DMS53 treated with DMSO at 0.1 percent for 48 hours (cell line): Measurements from ENCODE around the gene RGL3.
"Not testable (repeated sequence)": the region's sequence is repeated elsewhere in the genome, so short reads cannot be mapped to it uniquely, and the experiment has no call there.

Experiments used
- DNase-seq: peaks from one replicate; lab custom pipeline; 2025; ENCODE audit not compliant: unreplicated experiment; lab: John Stamatoyannopoulos, UW

RGL3 gene

DNA sequence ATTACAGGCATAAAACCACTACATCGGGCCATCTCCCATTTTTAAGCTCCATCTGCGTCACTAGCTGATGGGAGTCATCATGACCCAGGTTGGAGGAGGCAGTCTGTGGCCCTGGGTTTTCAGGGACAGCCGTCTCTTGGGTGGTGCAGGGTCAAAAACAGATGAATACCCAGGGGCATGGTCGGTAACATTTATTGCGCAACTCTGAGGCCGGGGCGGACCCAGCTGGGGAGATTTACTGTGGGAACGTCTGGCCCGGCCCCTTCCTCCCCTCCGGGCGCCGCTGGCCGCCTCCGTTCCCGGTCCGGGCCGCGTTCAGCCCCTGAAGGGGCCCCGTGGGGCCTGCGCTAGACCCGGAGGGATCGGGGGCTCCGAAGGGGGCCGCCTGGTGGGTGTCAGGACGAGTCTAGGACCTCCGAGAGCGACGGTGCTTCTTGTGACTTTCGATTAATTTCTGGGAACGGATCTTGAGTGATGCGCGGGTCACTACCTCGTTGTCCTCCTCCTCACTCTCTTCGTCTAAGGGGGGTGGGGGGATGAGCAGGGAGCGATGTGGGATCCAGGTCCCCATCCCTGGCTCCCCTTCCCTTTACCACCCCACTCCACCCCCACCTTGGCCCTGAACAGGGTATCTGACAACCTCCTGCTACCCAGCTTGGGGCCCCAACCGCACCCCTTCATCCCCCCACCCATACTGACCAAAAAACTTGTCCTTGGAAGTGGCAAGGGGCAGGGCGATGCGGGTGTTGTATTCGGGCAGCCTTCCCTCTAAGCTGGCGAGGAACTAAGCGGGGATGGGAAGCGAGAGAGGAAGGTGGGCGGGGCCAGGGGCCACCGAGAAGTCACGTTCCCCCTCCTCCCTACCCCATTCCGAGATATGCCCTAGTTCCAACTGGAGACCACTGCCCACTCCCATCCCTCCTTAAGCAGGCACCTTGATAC is 1.6 kb upstream of the RGL3 start:
- no peak for DNase-seq

DNA sequence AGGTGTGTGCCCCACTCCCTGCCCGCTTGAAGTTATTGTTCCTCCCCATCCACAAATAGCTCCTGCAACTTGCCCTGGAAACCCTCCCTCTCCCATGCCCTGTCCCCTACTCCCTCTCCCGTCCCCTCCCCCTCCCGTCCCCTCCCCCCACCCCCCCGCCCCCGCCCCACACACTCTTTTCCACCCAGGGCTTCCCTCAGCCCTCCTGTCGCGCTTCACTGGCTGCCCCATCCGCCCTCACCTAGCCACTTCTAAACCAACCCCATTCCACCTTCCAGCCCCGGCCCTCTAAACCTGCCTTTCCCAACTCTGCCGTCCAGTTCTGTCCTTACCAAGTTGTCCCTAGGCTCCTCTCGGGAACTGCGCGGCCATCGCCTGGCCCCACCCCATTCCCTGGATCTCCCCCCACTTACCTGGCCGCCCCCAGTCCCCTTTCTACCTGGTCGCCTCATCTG is 993 bp downstream of the RGL3 start:
- no peak for DNase-seq

GRCh38 chr19:11416346-11417052 is 2.6 kb downstream of the RGL3 start:
- no peak for DNase-seq

GRCh38 chr19:11414544-11414943 is 4.6 kb downstream of the RGL3 start:
- DNase-seq, result no peak

DNA sequence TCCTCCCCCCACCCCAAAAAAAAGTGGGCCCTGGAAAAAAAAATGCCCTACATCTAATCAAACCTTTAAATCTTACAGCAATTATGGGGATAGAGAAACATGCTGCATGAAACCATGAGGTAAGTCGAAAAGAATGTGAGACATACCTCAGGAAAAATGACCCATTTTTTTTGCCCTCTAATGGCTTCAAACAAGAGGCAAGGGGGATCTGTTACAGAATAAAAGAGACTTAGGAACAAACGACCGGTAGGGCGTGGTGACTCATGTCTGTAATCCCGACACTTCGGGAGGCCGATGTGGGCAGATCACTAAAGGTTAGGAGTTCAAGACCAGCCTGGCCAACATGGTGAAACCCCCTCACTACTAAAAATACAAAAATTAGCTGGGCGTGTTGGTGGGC is 8.4 kb downstream of the RGL3 start:
- DNase-seq, result no peak

DNA sequence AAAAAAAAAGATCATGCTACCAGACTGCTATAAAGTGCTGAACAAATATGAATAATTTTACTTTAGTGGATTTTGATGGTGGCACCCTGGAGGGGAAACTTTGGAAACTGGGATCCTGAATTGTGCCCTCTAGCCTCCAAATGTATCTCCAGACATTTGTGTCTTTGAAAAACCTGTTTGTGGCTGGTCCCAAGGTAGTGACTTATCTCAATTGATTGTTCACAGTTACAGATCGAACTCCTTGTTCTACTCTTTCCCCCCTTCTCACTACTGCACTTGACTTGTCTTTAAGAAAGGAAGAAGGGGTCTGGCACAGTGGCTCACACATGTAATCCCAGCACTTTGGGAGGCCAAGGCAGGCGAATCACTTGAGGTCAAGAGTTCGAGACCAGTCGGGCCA is 10.5 kb downstream of the RGL3 start:
- DNase-seq, result no peak

- DNase-seq, result not testable (repeated sequence)
Measured at GRCh38 chr19:11406703-11407236, 12.3 kb downstream of the RGL3 start.

DNA sequence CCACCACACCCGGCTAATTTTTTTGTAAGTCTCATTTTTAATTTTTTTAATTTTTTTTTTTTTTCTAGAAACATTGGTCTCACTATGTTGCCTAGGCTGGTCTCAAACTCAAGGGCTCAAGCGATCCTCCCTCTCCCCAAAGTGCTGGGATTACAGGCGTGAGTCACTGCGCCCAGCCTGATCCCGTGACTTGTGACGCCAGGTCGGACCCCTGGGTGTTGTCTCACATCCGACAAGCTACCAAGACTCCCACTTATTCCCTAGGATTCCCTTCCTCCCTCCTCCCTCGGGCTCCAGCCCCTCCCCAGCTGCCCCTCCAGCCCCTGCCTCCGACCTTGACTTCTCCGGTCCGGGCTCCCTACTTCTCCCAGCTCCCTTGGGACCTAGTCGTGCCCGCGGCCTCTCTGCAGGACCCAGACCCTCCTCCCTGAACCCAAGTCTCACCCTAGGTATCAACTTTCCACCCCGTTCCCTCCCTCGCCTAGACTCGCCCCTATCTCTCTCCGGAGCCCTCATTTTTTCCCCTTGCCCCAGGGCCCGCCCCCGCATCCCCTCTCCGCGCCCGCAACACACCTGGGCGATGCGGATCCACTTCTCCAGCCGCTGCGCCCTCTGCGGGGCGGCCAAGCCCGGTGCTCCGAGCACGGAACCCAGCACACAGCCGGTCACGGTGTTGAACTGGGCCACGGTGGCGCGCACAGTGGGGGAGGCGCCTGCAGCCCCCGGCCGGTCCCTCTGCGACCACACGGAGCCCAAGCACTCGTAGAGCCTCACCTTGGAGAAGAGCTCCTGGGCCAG is 13.1 kb downstream of the RGL3 start:
- DNase-seq, result no peak

GRCh38 chr19:11404588-11405222 is 14.4 kb downstream of the RGL3 start:
- no peak for DNase-seq

- no peak for DNase-seq
Measured at GRCh38 chr19:11401808-11402543, 17.1 kb downstream of the RGL3 start.

GRCh38 chr19:11400798-11401197 is 18.3 kb downstream of the RGL3 start:
- no peak for DNase-seq

- no peak for DNase-seq
Measured at GRCh38 chr19:11399667-11400066, 19.4 kb downstream of the RGL3 start.

DNA sequence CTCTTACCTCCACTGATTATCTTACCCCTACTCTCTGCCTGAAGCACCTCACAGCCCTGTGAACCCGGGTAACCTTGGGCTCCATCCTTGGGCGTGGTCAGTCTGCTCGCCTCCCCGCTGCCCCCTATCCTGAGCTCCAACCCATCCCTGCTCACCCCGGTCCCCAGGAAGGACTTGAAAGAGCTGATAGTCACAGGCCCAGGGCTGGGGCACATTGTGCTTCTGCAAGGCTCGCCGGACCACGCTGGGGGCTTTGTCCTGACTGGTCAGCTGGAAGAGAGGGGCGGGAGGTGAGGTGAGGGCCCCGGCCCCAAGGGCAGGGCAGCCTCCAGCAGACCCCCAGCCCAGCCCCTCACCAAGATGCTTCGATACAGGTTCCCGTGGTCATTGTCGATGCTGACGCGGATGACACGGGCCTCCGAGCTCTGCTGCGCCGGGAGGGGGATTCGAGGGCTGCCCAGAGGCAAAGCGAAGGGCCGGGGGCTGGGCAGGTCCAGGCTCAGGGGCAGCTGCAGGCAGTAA is 22.0 kb downstream of the RGL3 start:
- no peak for DNase-seq

- DNase-seq, result no peak
Measured at GRCh38 chr19:11390933-11391680, 28.0 kb downstream of the RGL3 start.

DNA sequence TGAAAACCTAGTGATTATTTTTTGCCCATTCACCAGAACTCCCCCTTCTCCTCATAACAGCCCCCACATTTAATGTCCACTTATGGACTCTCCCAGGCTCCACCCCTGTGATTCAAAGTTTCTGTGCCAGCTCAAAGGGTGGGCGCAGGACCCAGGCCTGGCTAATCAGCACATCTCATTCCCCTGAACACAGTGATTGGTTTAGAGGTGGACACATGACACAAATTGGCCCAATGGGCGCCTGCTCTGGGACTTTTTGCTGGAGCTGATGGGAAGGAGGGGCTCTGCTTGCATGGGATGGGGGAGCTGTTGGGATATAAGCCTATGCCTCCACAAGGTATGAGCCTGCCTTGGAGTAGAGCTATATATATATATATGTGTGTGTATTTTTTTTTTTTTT is 28.8 kb downstream of the RGL3 start:
- DNase-seq, result no peak

GRCh38 chr19:11387162-11388034 is 31.7 kb downstream of the RGL3 start:
- DNase-seq, result peak; percentile 5

- DNase-seq, result no peak
Measured at GRCh38 chr19:11384778-11385129, 34.4 kb downstream of the RGL3 start.

- DNase-seq, result no peak
Measured at GRCh38 chr19:11383706-11384048, 35.4 kb downstream of the RGL3 start.
